GM12878 (cell line): Measurements from ENCODE around the gene PELI2. TPM values are rescaled to one million over a fixed set of nuclear protein-coding genes. Genes with fewer than 3 reads are reported as not detected.

Experiments
- ATAC-seq: fragments of 200-7000 bp; cut with Tn5 transposase; 3 replicates; pipeline ENCODE4 v1.9.1; 2020; ENCODE audit warnings: mild to moderate bottlenecking, moderate library complexity
- BruUV-seq: library from RNA; stranded (reverse); fragments of 400-500 nt; replicated peaks from 2 replicates; lab custom pipeline; 2021; lab: Mats Ljungman, UMichigan
- CTCF ChIA-PET: fragments of 300-600 bp; sonication (Branson Sonifier 250); formaldehyde crosslinking; extraction: SDS; loops from one replicate; lab custom pipeline; 2021; ENCODE audit warnings: inconsistent platforms; lab: Yijun Ruan, JAX
- POLR2A ChIA-PET: fragments of 350-600 bp; formaldehyde crosslinking; extraction: SDS; loops from one replicate; lab custom pipeline; 2021; ENCODE audit warnings: inconsistent platforms; lab: Charles Lee
- RAD21 ChIA-PET: fragments of 300-600 bp; sonication (Branson Sonifier 250); formaldehyde crosslinking; loops from one replicate; lab custom pipeline; 2023; ENCODE audit warnings: antibody characterized with exemption; ENCODE audit not compliant: unreplicated experiment; lab: Charles Lee
- SMC1A ChIA-PET: fragments of 300-600 bp; sonication (Branson Sonifier 250); formaldehyde crosslinking; loops from one replicate; lab custom pipeline; 2023; ENCODE audit not compliant: unreplicated experiment, uncharacterized antibody; lab: Charles Lee
- DNase-seq: peaks from one replicate; pipeline ENCODE4 v3.0.0-alpha.2; 2011; ENCODE audit warnings: low read depth, low spot score
- FAIRE-seq: peaks from 3 replicates; lab custom pipeline; 2011; peaks lifted over from hg19 to GRCh38; lab: Jason Lieb, UNC
- H2AFZ ChIP-seq: 2 replicates; pipeline ENCODE4 v1.6.0; 2011; ENCODE audit warnings: low read depth, low read length, control low read depth; ENCODE audit not compliant: control insufficient read depth
- H3K27ac ChIP-seq: 2 replicates; pipeline ENCODE4 v1.5.1; 2011; ENCODE audit warnings: control low read depth; ENCODE audit not compliant: control insufficient read depth, insufficient read depth
- H3K27me3 ChIP-seq, 2 experiments: replicated peaks in 1 of 2; 2 replicates each; pipeline versions ENCODE4 v1.6.0 to v1.6.1; 2011; ENCODE audit warnings: low read length in 1 of 2; ENCODE audit not compliant: control insufficient read depth in 2 of 2, insufficient read depth in 2 of 2
- H3K36me3 ChIP-seq, 2 experiments: 2 replicates each; pipeline ENCODE4 v1.5.1; 2011; ENCODE audit warnings: low read length in 1 of 2; ENCODE audit not compliant: control insufficient read depth in 2 of 2, insufficient read depth in 2 of 2
- H3K4me1 ChIP-seq: 2 replicates; pipeline ENCODE4 v1.6.1; 2011; ENCODE audit warnings: mild to moderate bottlenecking, low read length, moderate library complexity, mixed read lengths; ENCODE audit not compliant: control insufficient read depth, insufficient read depth
- H3K4me2 ChIP-seq: 2 replicates; pipeline ENCODE4 v1.6.0; 2011; ENCODE audit warnings: control low read depth; ENCODE audit not compliant: control insufficient read depth, insufficient read depth
- H3K4me3 ChIP-seq: fragments of 200-600 bp; sonication (generic); 2 replicates; pipeline ENCODE4 v1.5.1; 2016
- H3K79me2 ChIP-seq: 2 replicates; pipeline ENCODE4 v1.6.0; 2011; ENCODE audit warnings: low read length; ENCODE audit not compliant: control insufficient read depth, insufficient read depth
- H3K9ac ChIP-seq: 2 replicates; pipeline ENCODE4 v1.8.0; 2011; ENCODE audit warnings: low read length, control low read depth, mixed read lengths; ENCODE audit not compliant: control insufficient read depth, insufficient read depth
- H3K9me3 ChIP-seq: replicated peaks from 3 replicates; pipeline ENCODE4 v1.5.1; 2011; ENCODE audit warnings: mild to moderate bottlenecking, low read length; ENCODE audit not compliant: control insufficient read depth, insufficient read depth
- H4K20me1 ChIP-seq: 2 replicates; pipeline ENCODE4 v1.6.0; 2011; ENCODE audit not compliant: control insufficient read depth, insufficient read depth
- ATF7 ChIP-seq: fragments of 450-650 bp; IDR thresholded peaks from 2 replicates; pipeline ENCODE4 v1.6.1; 2016; ENCODE audit warnings: low read depth, mild to moderate bottlenecking
- IKZF1 ChIP-seq: fragments of 450-650 bp; conservative IDR thresholded peaks from 2 replicates; pipeline ENCODE4 v1.6.1; 2017; ENCODE audit warnings: antibody characterized with exemption, mild to moderate bottlenecking
- POLR2A ChIP-seq: IDR thresholded peaks from 2 replicates; pipeline ENCODE4 v1.6.1; 2011; ENCODE audit warnings: low read depth, mild to moderate bottlenecking, low read length
- SP1 ChIP-seq: IDR thresholded peaks from one replicate; pipeline ENCODE4 v1.6.1; 2011; ENCODE audit warnings: low read depth, low read length
- SRF ChIP-seq, 2 experiments: IDR thresholded peaks; 2 replicates each; pipeline ENCODE4 v1.6.1; 2011; ENCODE audit warnings: low read depth in 2 of 2, low read length in 2 of 2, mild to moderate bottlenecking in 1 of 2, moderate library complexity in 1 of 2
- ZNF217 ChIP-seq: fragments of 450-650 bp; IDR thresholded peaks from 2 replicates; pipeline ENCODE4 v1.6.1; 2017; ENCODE audit warnings: antibody characterized with exemption, mild to moderate bottlenecking
- WGBS: methylation state at CpG from one replicate; pipeline ENCODE4 v1.1.6; 2016; ENCODE audit warnings: low lambda C conversion rate; ENCODE audit not compliant: insufficient replicate concordance, insufficient coverage; ENCODE audit errors: missing lambda C conversion rate; 5-methylcytosine and 5-hydroxymethylcytosine counted together
- in situ Hi-C: fragments of 300-500 bp; cut with MboI; formaldehyde crosslinking; loops from 9 replicates; pipeline ENCODE4 v1.14.3; 2018; ENCODE audit warnings: mixed read lengths
- intact Hi-C: fragments of 100-400 bp; cut with micrococcal nuclease; formaldehyde crosslinking; loops from one replicate; pipeline ENCODE4 v1.14.2; 2022; ENCODE audit not compliant: unreplicated experiment
- polyA plus RNA-seq, 11 experiments: library from polyadenylated mRNA; depleted of rRNA in 4 of 11; unstranded in 6 of 11; stranded (reverse) in 5 of 11; fragments of >200 nt; fragmentation: Nextera tagmentation in 4 of 11; fragmentation: Illumina TruSeq in 1 of 11; extraction: Ambion mirVana in 4 of 11; extraction: Trizol in 1 of 11; gene quantifications; 1 replicate in 1 of 11; 2 replicates in 10 of 11; pipeline versions ENCODE4 v1.2.1 to v1.2.3, GENCODE V29; 2011 to 2016; ENCODE audit warnings: inconsistent platforms in 2 of 11, missing spikeins in 2 of 11, low read depth in 1 of 11
- total RNA-seq, 4 experiments: library from RNA; depleted of rRNA in 3 of 4; stranded (reverse); fragments of >200 nt in 3 of 4; fragmentation: Illumina TruSeq in 1 of 4; extraction: Trizol in 1 of 4; gene quantifications; 2 replicates each; pipeline versions ENCODE4 v1.2.1 to v1.2.3, GENCODE V29; 2013 to 2021
- TF ChIP-seq, protein P1 (sequence below): fragments of 450-650 bp; IDR thresholded peaks from 2 replicates; pipeline ENCODE4 v1.6.1; 2016; ENCODE audit warnings: mild to moderate bottlenecking, moderate library complexity, borderline replicate concordance
- TF ChIP-seq, protein P2 (sequence below): IDR thresholded peaks from 2 replicates; pipeline ENCODE4 v1.6.1; 2011; ENCODE audit warnings: low read depth, mild to moderate bottlenecking, low read length, moderate library complexity, borderline replicate concordance; ENCODE audit errors: extremely low read depth

The PELI2 gene
- total and polyA plus RNA-seq, 10 of the 15 experiments (the other 5 are each of a cell fraction or from before 2014, with no cell fraction given) = under 0.01 to 0.10 (median 0.01) TPM; not detected in 3

DNA sequence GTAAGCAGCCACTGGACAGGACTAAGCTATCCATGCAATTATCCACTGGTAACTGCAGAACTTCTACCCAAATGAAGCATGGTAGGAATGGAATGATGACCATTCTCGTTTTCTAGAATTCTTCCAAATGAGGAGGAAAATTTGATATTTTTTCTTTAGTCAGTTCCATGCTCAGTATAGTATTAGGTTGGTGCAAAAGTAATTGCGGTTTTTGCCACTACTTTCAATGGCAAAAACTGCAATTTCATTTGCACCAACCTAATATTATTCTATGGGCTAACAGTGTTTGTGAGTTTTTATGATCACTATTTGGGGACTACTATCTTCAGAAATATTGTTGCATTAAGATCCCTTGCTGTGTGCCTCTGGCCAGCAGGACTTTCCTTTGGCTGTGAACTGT, 42.9 kb upstream of the PELI2 start:
- no peak overlapping the region for H3K27ac ChIP-seq
- ChIA-PET POLR2A (no interaction called here), RAD21 (no interaction called here), CTCF (no interaction called here), SMC1A (no interaction called here)
- WGBS = 12% methylated on average over 2 of the region's 2 CpGs
- no peak overlapping the region for H3K4me3 ChIP-seq
- H2AFZ ChIP-seq = no peak overlapping the region
- H3K4me2 ChIP-seq = no peak overlapping the region
- H3K9ac ChIP-seq = no peak overlapping the region
- no peaks in the 10 kb centered on the region for H3K79me2 ChIP-seq
- no peaks in the 10 kb centered on the region for H3K36me3 ChIP-seq
- no TSS peak for BruUV-seq
- 0 out of 4 replicates have a peak, but pooled peaks cover 0 to 3% of the 10 kb centered on the region in 2 experiments for H3K27me3 ChIP-seq
- intact Hi-C loops (no loop called here), in situ Hi-C loops (no loop called here)
- TF ChIP-seq ATF7 = no peak
- TF ChIP-seq, protein P1, sequence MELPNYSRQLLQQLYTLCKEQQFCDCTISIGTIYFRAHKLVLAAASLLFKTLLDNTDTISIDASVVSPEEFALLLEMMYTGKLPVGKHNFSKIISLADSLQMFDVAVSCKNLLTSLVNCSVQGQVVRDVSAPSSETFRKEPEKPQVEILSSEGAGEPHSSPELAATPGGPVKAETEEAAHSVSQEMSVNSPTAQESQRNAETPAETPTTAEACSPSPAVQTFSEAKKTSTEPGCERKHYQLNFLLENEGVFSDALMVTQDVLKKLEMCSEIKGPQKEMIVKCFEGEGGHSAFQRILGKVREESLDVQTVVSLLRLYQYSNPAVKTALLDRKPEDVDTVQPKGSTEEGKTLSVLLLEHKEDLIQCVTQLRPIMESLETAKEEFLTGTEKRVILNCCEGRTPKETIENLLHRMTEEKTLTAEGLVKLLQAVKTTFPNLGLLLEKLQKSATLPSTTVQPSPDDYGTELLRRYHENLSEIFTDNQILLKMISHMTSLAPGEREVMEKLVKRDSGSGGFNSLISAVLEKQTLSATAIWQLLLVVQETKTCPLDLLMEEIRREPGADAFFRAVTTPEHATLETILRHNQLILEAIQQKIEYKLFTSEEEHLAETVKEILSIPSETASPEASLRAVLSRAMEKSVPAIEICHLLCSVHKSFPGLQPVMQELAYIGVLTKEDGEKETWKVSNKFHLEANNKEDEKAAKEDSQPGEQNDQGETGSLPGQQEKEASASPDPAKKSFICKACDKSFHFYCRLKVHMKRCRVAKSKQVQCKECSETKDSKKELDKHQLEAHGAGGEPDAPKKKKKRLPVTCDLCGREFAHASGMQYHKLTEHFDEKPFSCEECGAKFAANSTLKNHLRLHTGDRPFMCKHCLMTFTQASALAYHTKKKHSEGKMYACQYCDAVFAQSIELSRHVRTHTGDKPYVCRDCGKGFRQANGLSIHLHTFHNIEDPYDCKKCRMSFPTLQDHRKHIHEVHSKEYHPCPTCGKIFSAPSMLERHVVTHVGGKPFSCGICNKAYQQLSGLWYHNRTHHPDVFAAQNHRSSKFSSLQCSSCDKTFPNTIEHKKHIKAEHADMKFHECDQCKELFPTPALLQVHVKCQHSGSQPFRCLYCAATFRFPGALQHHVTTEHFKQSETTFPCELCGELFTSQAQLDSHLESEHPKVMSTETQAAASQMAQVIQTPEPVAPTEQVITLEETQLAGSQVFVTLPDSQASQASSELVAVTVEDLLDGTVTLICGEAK = peak; percentile 38; the same call in 1 of the 2 replicates
- H3K9me3 ChIP-seq = no peaks in the 10 kb centered on the region
- FAIRE-seq (no peak), DNase-seq (no peak), ATAC-seq (no peak)
- H4K20me1 ChIP-seq = no peaks in the 10 kb centered on the region
- no peaks in the 10 kb centered on the region for H3K4me1 ChIP-seq

DNA sequence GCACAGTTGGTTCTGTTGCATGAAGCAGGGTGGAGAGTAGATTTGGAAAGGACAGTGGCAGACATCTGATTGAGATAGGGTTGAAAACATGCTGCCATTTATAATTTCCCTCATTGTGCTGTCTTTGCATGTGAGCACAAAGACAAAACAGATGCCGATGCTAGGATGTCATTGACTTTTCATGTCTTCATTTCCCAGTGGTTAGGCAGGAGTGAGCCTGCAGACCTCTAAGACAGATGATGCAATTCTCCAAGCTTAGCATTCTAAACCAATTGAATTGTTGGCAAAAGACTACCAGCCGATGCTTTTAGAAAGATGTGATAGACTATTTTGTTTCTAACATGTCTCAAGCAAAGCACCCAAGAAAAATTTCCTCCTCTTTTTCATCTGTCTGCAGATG, 37.1 kb upstream of the PELI2 start:
- no peak for DNase-seq
- ATAC-seq = no peak
- Histone ChIP-seq H3K9me3 (no peaks in the 10 kb centered on the region), H2AFZ (no peak overlapping the region), H3K27ac (no peak overlapping the region), H3K27me3 (peaks cover 0 to 3% of the 10 kb centered on the region in 2 experiments; a peak in 1 of 4 replicates), H3K4me1 (no peaks in the 10 kb centered on the region), H4K20me1 (no peaks in the 10 kb centered on the region), H3K36me3 (no peaks in the 10 kb centered on the region), H3K4me3 (no peak overlapping the region), H3K79me2 (no peaks in the 10 kb centered on the region), H3K9ac (no peak overlapping the region), H3K4me2 (no peak overlapping the region)
- no TSS peak for BruUV-seq
- in situ Hi-C loops (no loop called here), intact Hi-C loops (no loop called here)
- POLR2A ChIA-PET = no interaction called here
- RAD21 ChIA-PET = no interaction called here
- 13% methylated on average over 2 of the region's 2 CpGs for WGBS
- CTCF ChIA-PET = no interaction called here
- SMC1A ChIA-PET = no interaction called here
- FAIRE-seq = no peak
- TF ChIP-seq SP1 = no peak
- TF ChIP-seq SRF (IDR thresholded peaks at IDR 0.05; ENCODE audit: low read depth in 2 of 2, low read length in 2 of 2) = no peak
- TF ChIP-seq, protein P2, sequence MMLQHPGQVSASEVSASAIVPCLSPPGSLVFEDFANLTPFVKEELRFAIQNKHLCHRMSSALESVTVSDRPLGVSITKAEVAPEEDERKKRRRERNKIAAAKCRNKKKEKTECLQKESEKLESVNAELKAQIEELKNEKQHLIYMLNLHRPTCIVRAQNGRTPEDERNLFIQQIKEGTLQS = no peak
- TF ChIP-seq POLR2A = no peak
- TF ChIP-seq IKZF1 = no peak
- no peak for TF ChIP-seq ZNF217
